ENCODE results near the gene TOX4. TPM values are rescaled to one million over a fixed set of nuclear protein-coding genes. Genes with fewer than 3 reads are reported as not detected.

TOX4 gene
- total and polyA plus RNA-seq, 2 of the 4 experiments (the other 2 are of a cell fraction), result 26.7 to 56.6 TPM

- intact Hi-C loops (cut with micrococcal nuclease) (loop anchor here (1.0 to 2.0 kb wide), 4 partner anchors 19 to 120 kb away; partner anchors contain the start of genes CHD8, RAB2B and TOX4), dilution Hi-C loops (cut with HindIII; ENCODE audit: low sequenced_read_pairs, unreplicated experiment) (no loop called here), in situ Hi-C loops (cut with MboI; ENCODE audit: low sequenced_read_pairs) (no loop called here)
- Histone ChIP-seq H4K5ac (ENCODE audit: low read depth, low read length) (peak overlapping the region; percentile 96), H3K79me1 (ENCODE audit: low read depth in 1 of 2, low read length in 2 of 2) (peaks cover 13 to 47% of the 10 kb centered on the region in 2 experiments; a peak in 3 of 4 replicates), H3K27ac (ENCODE audit: insufficient read depth, low read length) (peak overlapping the region; percentile 90), H4K8ac (ENCODE audit: low read depth in 2 of 2, low read length in 2 of 2) (peak overlapping the region; percentile 92 to 96), H4K91ac (ENCODE audit: insufficient read depth, low read depth, low read length) (peak overlapping the region; percentile 52), H2AK5ac (ENCODE audit: low read depth, low read length) (peak overlapping the region; percentile 65; the same call in 1 of the 2 replicates), H2BK120ac (ENCODE audit: low read depth, low read length) (peak overlapping the region; percentile 17; the same call in 1 of the 2 replicates), H4K20me1 (ENCODE audit: insufficient read depth, low read length) (peaks cover 8% of the 10 kb centered on the region; the same call in 1 of the 2 replicates), H2AK9ac (replicated peaks; ENCODE audit: low read depth, low read length, poor library complexity) (peak overlapping the region; percentile 92), H2AFZ (replicated peaks; ENCODE audit: low read length, poor library complexity) (peak overlapping the region; percentile 92), H3K9me1 (ENCODE audit: insufficient read depth, low read length) (peaks cover 2% of the 10 kb centered on the region; the same call in 1 of the 2 replicates), H3K4me2 (ENCODE audit: low read depth, low read length) (peak overlapping the region; percentile 100), H2BK5ac (ENCODE audit: low read depth, low read length, poor library complexity, severe bottlenecking) (peak overlapping the region; percentile 74), H3K4ac (ENCODE audit: low read depth, low read length) (peak overlapping the region; percentile 81), H3K4me1 (ENCODE audit: control insufficient read depth, insufficient read depth, low read length) (peaks cover 5% of the 10 kb centered on the region), H2BK20ac (ENCODE audit: low read depth, low read length) (no peak overlapping the region), H3K27me3 (ENCODE audit: control insufficient read depth, insufficient read depth, low read length) (no peaks in the 10 kb centered on the region), H3K56ac (ENCODE audit: extremely low read depth, insufficient read depth, low read length) (peak overlapping the region; percentile 79), H2BK15ac (ENCODE audit: low read depth, low read length) (0 out of 3 replicates have a peak overlapping the region, but pooled peaks have one; percentile 2), H3K9ac (ENCODE audit: low read depth, low read length) (peak overlapping the region; percentile 91), H3K18ac (ENCODE audit: low read depth, low read length) (peak overlapping the region; percentile 58), H3K4me3 (ENCODE audit: insufficient read depth, low read depth, low read length) (peak overlapping the region; percentile 90), H3K23ac (ENCODE audit: low read depth, low read length) (peak overlapping the region; percentile 65; the same call in 1 of the 2 replicates), H3K9me3 (ENCODE audit: control insufficient read depth, insufficient read depth, low read length) (no peaks in the 10 kb centered on the region), H3K14ac (replicated peaks; ENCODE audit: low read depth, low read length) (peak overlapping the region; percentile 92), H3K36me3 (ENCODE audit: control insufficient read depth, insufficient read depth, low read length) (no peaks in the 10 kb centered on the region)
- POLR2A ChIA-PET (ENCODE audit: unreplicated experiment), result interaction anchor here (1.0 kb wide), 2 partner anchors 12 to 20 kb away, joined by 3 to 4 read pairs; no protein-coding TSS in a partner anchor
- peak; percentile 100 for ATAC-seq (ENCODE audit: low read depth)
- TF ChIP-seq RFX5 (IDR thresholded peaks at IDR 0.05; ENCODE audit: low read depth, low read length) (no peak), FOS (IDR thresholded peaks at IDR 0.05; ENCODE audit: low read depth, low read length) (peak; percentile 38; the same call in 1 of the 2 replicates), MAZ (IDR thresholded peaks at IDR 0.05; ENCODE audit: borderline replicate concordance, low read depth, low read length) (peak; percentile 93)
- 0% methylated on average over 3 of the region's 33 CpGs; no CpG with 5 or more reads in 1 of the 2 experiments for WGBS, 2 experiments (ENCODE audit: extremely low coverage in 2 of 2, insufficient read length in 1 of 2)
- no TSS peak for BruUV-seq (replicated peaks)
- CTCF ChIA-PET, result interaction anchor here (0.6 to 1.9 kb wide), 3 partner anchors 13 to 112 kb away, joined by 3 to 8 read pairs (median 4); partner anchors contain the start of gene CHD8
- DNase-seq, result peak; percentile 99
Observed at GRCh38 chr14:21437063-21437901, 39.7 kb upstream of the TOX4 start.

Data from IMR-90 (cell line).